K562 (cell line): ENCODE results near the gene ZNF512B. TPM values are rescaled to one million over a fixed set of nuclear protein-coding genes. Genes with fewer than 3 reads are reported as not detected.

Source experiments
- ATAC-seq: fragments of 200-7000 bp; cut with Tn5 transposase; 3 replicates; pipeline ENCODE4 v1.9.1; 2020; ENCODE audit warnings: moderate library complexity
- BruUV-seq: library from RNA; stranded (reverse); fragments of 400-500 nt; replicated peaks from 2 replicates; lab custom pipeline; 2021; lab: Mats Ljungman, UMichigan
- CTCF ChIA-PET: fragments of 300-600 bp; formaldehyde crosslinking; extraction: SDS; loops from one replicate; lab custom pipeline; 2021; ENCODE audit warnings: low intra/inter-chr PET ratio; lab: Yijun Ruan, JAX
- POLR2A ChIA-PET: fragments of 300-600, 350-650 bp; sonication (Branson Sonifier 250); formaldehyde crosslinking; extraction: SDS; loops from one replicate; lab custom pipeline; 2021; ENCODE audit warnings: antibody characterized with exemption, inconsistent platforms; lab: Yijun Ruan, JAX
- DNase-seq, 4 experiments: peaks; one replicate each; pipeline versions ENCODE4 v3.0.0 to v3.0.0-alpha.2; 2011 to 2018; ENCODE audit warnings: low spot score in 3 of 4, mixed read lengths in 3 of 4; ENCODE audit errors: extremely low read depth in 1 of 4
- FAIRE-seq: peaks from 2 replicates; lab custom pipeline; 2011; peaks lifted over from hg19 to GRCh38; lab: Jason Lieb, UNC
- H2AFZ ChIP-seq: 2 replicates; pipeline ENCODE4 v1.6.0; 2011; ENCODE audit warnings: low read depth, low read length, control low read depth, inconsistent platforms
- H3K27ac ChIP-seq: fragments of 200-600 bp; 3 replicates; pipeline ENCODE4 v1.8.0; 2011; ENCODE audit warnings: low read depth, mild to moderate bottlenecking, control low read depth, inconsistent platforms, low read length, moderate library complexity, mixed read lengths; ENCODE audit errors: extremely low read depth
- H3K27me3 ChIP-seq, 2 experiments: fragments of 300-600 bp in 1 of 2; 2 replicates in 1 of 2; 3 replicates in 1 of 2; pipeline versions ENCODE4 v1.6.0 to v1.8.0; 2011; ENCODE audit warnings: inconsistent platforms in 2 of 2, low read length in 2 of 2, mild to moderate bottlenecking in 1 of 2, mixed read lengths in 1 of 2, moderate library complexity in 1 of 2; ENCODE audit not compliant: control insufficient read depth in 2 of 2, insufficient read depth in 2 of 2
- H3K36me3 ChIP-seq: fragments of 300-600 bp; 3 replicates; pipeline ENCODE4 v1.8.0; 2011; ENCODE audit warnings: mild to moderate bottlenecking, low read length, inconsistent platforms; ENCODE audit not compliant: control insufficient read depth, insufficient read depth
- H3K4me1 ChIP-seq, 2 experiments: fragments of 200-600 bp in 1 of 2; replicated peaks in 1 of 2; 2 replicates in 1 of 2; 3 replicates in 1 of 2; pipeline versions ENCODE4 v1.5.1 to v1.8.0; 2011; ENCODE audit warnings: inconsistent platforms in 2 of 2, low read length in 2 of 2, mild to moderate bottlenecking in 1 of 2, mixed read lengths in 1 of 2, moderate library complexity in 1 of 2; ENCODE audit not compliant: control insufficient read depth in 2 of 2, insufficient read depth in 2 of 2
- H3K4me2 ChIP-seq: 2 replicates; pipeline ENCODE4 v1.6.1; 2011; ENCODE audit warnings: low read length, control low read depth, inconsistent platforms, mixed read lengths; ENCODE audit not compliant: insufficient read depth
- H3K4me3 ChIP-seq: fragments of 200-600 bp; sonication (generic), shearing (Covaris generic); 2 replicates; pipeline ENCODE4 v1.5.1; 2016; ENCODE audit warnings: control low read depth, inconsistent platforms
- H3K79me2 ChIP-seq: fragments of 200-600 bp; 3 replicates; pipeline ENCODE4 v1.8.0; 2011; ENCODE audit warnings: low read length, inconsistent platforms; ENCODE audit not compliant: control insufficient read depth, insufficient read depth
- H3K9ac ChIP-seq, 2 experiments: 2 replicates each; pipeline versions ENCODE4 v1.6.0 to v1.6.1; 2011; ENCODE audit warnings: low read depth in 2 of 2, low read length in 2 of 2, control low read depth in 1 of 2, inconsistent platforms in 1 of 2, mild to moderate bottlenecking in 1 of 2, mixed read lengths in 1 of 2; ENCODE audit not compliant: insufficient read depth in 1 of 2
- H3K9me1 ChIP-seq: one replicate; pipeline ENCODE4 v1.6.0; 2011; ENCODE audit warnings: inconsistent platforms, mild to moderate bottlenecking, low read length, moderate library complexity; ENCODE audit not compliant: control insufficient read depth, insufficient read depth
- H3K9me3 ChIP-seq: replicated peaks from 2 replicates; pipeline ENCODE4 v1.5.1; 2011; ENCODE audit warnings: low read depth, low read length, inconsistent platforms; ENCODE audit not compliant: control insufficient read depth, insufficient read depth
- H4K20me1 ChIP-seq: replicated peaks from 2 replicates; pipeline ENCODE4 v1.6.1; 2011; ENCODE audit warnings: low read length, inconsistent platforms, mixed read lengths; ENCODE audit not compliant: control insufficient read depth, insufficient read depth
- CREB3L1 ChIP-seq: fragments of 450-650 bp; IDR thresholded peaks from 2 replicates; pipeline ENCODE4 v1.6.1; 2014; ENCODE audit warnings: low read depth, mild to moderate bottlenecking, moderate library complexity, borderline replicate concordance
- GABPA ChIP-seq: fragments of 200-800 bp; sonication (Bioruptor generic); conservative IDR thresholded peaks from 2 replicates; pipeline ENCODE4 v1.6.1; 2016; ENCODE audit warnings: low read depth, missing genetic modification characterization, missing compliant biosample characterization
- SAP30 ChIP-seq: fragments of 200-600 bp; sonication (generic); IDR thresholded peaks from 2 replicates; pipeline ENCODE4 v1.6.1; 2012; ENCODE audit warnings: borderline replicate concordance, low read depth, mild to moderate bottlenecking, moderate library complexity, low read length, control low read depth, inconsistent platforms; ENCODE audit not compliant: insufficient read depth, poor library complexity, severe bottlenecking
- ZC3H8 ChIP-seq: fragments of 450-650 bp; IDR thresholded peaks from 2 replicates; pipeline ENCODE4 v1.6.1; 2017
- ZNF143 ChIP-seq: sonication (generic); formaldehyde crosslinking; IDR thresholded peaks from 2 replicates; pipeline ENCODE4 v1.9.0; 2022; ENCODE audit warnings: mild to moderate bottlenecking, missing genetic modification reagents
- ZNF766 ChIP-seq: fragments of 200-800 bp; sonication (Bioruptor generic); conservative IDR thresholded peaks from 2 replicates; pipeline ENCODE4 v1.6.1; 2016; ENCODE audit warnings: missing genetic modification characterization, missing compliant biosample characterization
- WGBS: fragments of 100-300 bp; shearing (Covaris generic); methylation state at CpG from one replicate; pipeline ENCODE4 v1.1.6; 2016; ENCODE audit warnings: low coverage, mixed read lengths; ENCODE audit not compliant: insufficient coverage; ENCODE audit errors: missing lambda C conversion rate; 5-methylcytosine and 5-hydroxymethylcytosine counted together
- in situ Hi-C: fragments of 300-500 bp; cut with MboI; formaldehyde crosslinking; loops from 4 replicates; pipeline ENCODE4 v1.15.0; 2018; ENCODE audit warnings: inconsistent platforms, mixed read lengths
- intact Hi-C: fragments of 100-400 bp; cut with micrococcal nuclease; formaldehyde crosslinking; loops from 2 replicates; pipeline ENCODE4 v1.14.2; 2022
- polyA plus RNA-seq, 8 experiments: library from polyadenylated mRNA; depleted of rRNA in 4 of 8; stranded (reverse) in 5 of 8; unstranded in 3 of 8; fragments of >200 nt; fragmentation: Nextera tagmentation in 2 of 8; fragmentation: Illumina TruSeq in 1 of 8; extraction: Ambion mirVana in 2 of 8; extraction: Trizol in 1 of 8; gene quantifications; 2 replicates each; pipeline versions ENCODE4 v1.2.1 to v1.2.3, GENCODE V29; 2011 to 2014; ENCODE audit warnings: inconsistent platforms in 1 of 8, missing spikeins in 1 of 8
- total RNA-seq, 7 experiments: library from RNA; depleted of rRNA in 6 of 7; stranded (reverse); fragments of >200 nt in 6 of 7; fragmentation: Illumina TruSeq in 2 of 7; extraction: Trizol in 2 of 7; gene quantifications; 2 replicates each; pipeline versions ENCODE4 v1.2.1 to v1.2.3, GENCODE V29; 2011 to 2021; ENCODE audit warnings: low replicate concordance in 1 of 7
- TF ChIP-seq, protein P1 (sequence below): fragments of 250-450 bp; sonication (Bioruptor Pico); IDR thresholded peaks from 2 replicates; pipeline ENCODE4 v1.8.0; 2021; ENCODE audit warnings: borderline replicate concordance, mild to moderate bottlenecking, moderate library complexity; ENCODE audit not compliant: poor library complexity, severe bottlenecking
- TF ChIP-seq, protein P2 (sequence below): fragments of 200-800 bp; sonication (Bioruptor generic); IDR thresholded peaks from 2 replicates; pipeline ENCODE4 v1.6.1; 2016; ENCODE audit warnings: missing genetic modification characterization, missing compliant biosample characterization
- TF ChIP-seq, protein P3 (sequence below): fragments of 450-650 bp; IDR thresholded peaks from 2 replicates; pipeline ENCODE4 v1.6.1; 2016; ENCODE audit warnings: borderline replicate concordance

Gene ZNF512B
- total and polyA plus RNA-seq, 9 of the 15 experiments (the other 6 are each of a cell fraction or from before 2014, with no cell fraction given), result 0.01 to 27.8 (median 8.2) TPM

GRCh38 chr20:63956664-63957003, 13.1 kb downstream of the ZNF512B start:
- DNase-seq (no peak), FAIRE-seq (no peak), ATAC-seq (peak; percentile 1)
- Histone ChIP-seq H3K36me3 (peaks cover 45% of the 10 kb centered on the region; the same call in 1 of the 3 replicates), H3K27ac (peak overlapping the region; percentile 90), H3K4me2 (peak overlapping the region; percentile 73), H3K9me1 (peaks cover 7% of the 10 kb centered on the region), H4K20me1 (peaks cover 24% of the 10 kb centered on the region; the same call in 1 of the 2 replicates), H3K4me3 (peak overlapping the region; percentile 99), H3K27me3 (no peaks in the 10 kb centered on the region), H3K9me3 (no peaks in the 10 kb centered on the region), H3K79me2 (peaks cover 44% of the 10 kb centered on the region), H3K9ac (peak overlapping the region; percentile 75 to 89), H3K4me1 (peaks cover 16 to 79% of the 10 kb centered on the region in 2 experiments; a peak in 4 of 5 replicates), H2AFZ (peak overlapping the region; percentile 74)
- ChIA-PET CTCF (no interaction called here), POLR2A (interaction anchor here (0.6 to 2.0 kb wide), 5 partner anchors 11 to 140 kb away, joined by 3 to 9 read pairs (median 3); no protein-coding TSS in a partner anchor)
- BruUV-seq, result no TSS peak
- intact Hi-C loops (loop anchor here (5.0 kb wide), 1 partner anchor 249 kb away; the partner anchor contains the start of genes ARFRP1 and ZGPAT), in situ Hi-C loops (no loop called here)
- 2% methylated on average over 15 of the region's 15 CpGs for WGBS
- TF ChIP-seq ZNF766 (CRISPR knock-in tag) (no peak), GABPA (tag) (peak; percentile 39; the same call in 1 of the 2 replicates), ZC3H8 (no peak), CREB3L1 (peak; percentile 16), SAP30 (peak; percentile 34), ZNF143 (peak; percentile 74; the same call in 1 of the 2 replicates)
- TF ChIP-seq, protein P1, sequence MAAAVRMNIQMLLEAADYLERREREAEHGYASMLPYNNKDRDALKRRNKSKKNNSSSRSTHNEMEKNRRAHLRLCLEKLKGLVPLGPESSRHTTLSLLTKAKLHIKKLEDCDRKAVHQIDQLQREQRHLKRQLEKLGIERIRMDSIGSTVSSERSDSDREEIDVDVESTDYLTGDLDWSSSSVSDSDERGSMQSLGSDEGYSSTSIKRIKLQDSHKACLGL (CRISPR knock-in tag), result peak; percentile 92
- TF ChIP-seq, protein P2, sequence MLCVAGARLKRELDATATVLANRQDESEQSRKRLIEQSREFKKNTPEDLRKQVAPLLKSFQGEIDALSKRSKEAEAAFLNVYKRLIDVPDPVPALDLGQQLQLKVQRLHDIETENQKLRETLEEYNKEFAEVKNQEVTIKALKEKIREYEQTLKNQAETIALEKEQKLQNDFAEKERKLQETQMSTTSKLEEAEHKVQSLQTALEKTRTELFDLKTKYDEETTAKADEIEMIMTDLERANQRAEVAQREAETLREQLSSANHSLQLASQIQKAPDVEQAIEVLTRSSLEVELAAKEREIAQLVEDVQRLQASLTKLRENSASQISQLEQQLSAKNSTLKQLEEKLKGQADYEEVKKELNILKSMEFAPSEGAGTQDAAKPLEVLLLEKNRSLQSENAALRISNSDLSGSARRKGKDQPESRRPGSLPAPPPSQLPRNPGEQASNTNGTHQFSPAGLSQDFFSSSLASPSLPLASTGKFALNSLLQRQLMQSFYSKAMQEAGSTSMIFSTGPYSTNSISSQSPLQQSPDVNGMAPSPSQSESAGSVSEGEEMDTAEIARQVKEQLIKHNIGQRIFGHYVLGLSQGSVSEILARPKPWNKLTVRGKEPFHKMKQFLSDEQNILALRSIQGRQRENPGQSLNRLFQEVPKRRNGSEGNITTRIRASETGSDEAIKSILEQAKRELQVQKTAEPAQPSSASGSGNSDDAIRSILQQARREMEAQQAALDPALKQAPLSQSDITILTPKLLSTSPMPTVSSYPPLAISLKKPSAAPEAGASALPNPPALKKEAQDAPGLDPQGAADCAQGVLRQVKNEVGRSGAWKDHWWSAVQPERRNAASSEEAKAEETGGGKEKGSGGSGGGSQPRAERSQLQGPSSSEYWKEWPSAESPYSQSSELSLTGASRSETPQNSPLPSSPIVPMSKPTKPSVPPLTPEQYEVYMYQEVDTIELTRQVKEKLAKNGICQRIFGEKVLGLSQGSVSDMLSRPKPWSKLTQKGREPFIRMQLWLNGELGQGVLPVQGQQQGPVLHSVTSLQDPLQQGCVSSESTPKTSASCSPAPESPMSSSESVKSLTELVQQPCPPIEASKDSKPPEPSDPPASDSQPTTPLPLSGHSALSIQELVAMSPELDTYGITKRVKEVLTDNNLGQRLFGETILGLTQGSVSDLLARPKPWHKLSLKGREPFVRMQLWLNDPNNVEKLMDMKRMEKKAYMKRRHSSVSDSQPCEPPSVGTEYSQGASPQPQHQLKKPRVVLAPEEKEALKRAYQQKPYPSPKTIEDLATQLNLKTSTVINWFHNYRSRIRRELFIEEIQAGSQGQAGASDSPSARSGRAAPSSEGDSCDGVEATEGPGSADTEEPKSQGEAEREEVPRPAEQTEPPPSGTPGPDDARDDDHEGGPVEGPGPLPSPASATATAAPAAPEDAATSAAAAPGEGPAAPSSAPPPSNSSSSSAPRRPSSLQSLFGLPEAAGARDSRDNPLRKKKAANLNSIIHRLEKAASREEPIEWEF (CRISPR knock-in tag), result 0 out of 2 replicates have a peak, but pooled peaks have one; percentile 18
- TF ChIP-seq, protein P3, sequence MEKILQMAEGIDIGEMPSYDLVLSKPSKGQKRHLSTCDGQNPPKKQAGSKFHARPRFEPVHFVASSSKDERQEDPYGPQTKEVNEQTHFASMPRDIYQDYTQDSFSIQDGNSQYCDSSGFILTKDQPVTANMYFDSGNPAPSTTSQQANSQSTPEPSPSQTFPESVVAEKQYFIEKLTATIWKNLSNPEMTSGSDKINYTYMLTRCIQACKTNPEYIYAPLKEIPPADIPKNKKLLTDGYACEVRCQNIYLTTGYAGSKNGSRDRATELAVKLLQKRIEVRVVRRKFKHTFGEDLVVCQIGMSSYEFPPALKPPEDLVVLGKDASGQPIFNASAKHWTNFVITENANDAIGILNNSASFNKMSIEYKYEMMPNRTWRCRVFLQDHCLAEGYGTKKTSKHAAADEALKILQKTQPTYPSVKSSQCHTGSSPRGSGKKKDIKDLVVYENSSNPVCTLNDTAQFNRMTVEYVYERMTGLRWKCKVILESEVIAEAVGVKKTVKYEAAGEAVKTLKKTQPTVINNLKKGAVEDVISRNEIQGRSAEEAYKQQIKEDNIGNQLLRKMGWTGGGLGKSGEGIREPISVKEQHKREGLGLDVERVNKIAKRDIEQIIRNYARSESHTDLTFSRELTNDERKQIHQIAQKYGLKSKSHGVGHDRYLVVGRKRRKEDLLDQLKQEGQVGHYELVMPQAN, result peak; percentile 89
